Brain microvascular endothelial cell (primary cell): ENCODE data around the gene CAPN11.

Source experiments
- DNase-seq: peaks from one replicate; pipeline ENCODE4 v3.0.0-alpha.2; 2020
- H3K27ac ChIP-seq: fragments of 250-450 bp; sonication (Bioruptor Pico); 2 replicates; pipeline ENCODE4 v1.5.1; 2020; ENCODE audit warnings: mild to moderate bottlenecking, moderate library complexity
- H3K27me3 ChIP-seq: fragments of 250-450 bp; sonication (Bioruptor Pico); replicated peaks from 2 replicates; pipeline ENCODE4 v1.5.1; 2020; ENCODE audit warnings: mild to moderate bottlenecking
- H3K36me3 ChIP-seq: fragments of 250-450 bp; sonication (Bioruptor Pico); replicated peaks from 2 replicates; pipeline ENCODE4 v1.5.1; 2020; ENCODE audit warnings: mild to moderate bottlenecking
- H3K4me3 ChIP-seq: 2 replicates; pipeline ENCODE4 v1.5.1; 2011; ENCODE audit warnings: low read depth, mild to moderate bottlenecking, control low read depth, low read length, moderate library complexity
- CTCF ChIP-seq: IDR thresholded peaks from 2 replicates; pipeline ENCODE4 v1.5.1; 2011; ENCODE audit warnings: low read depth, mild to moderate bottlenecking, moderate library complexity, low read length, control low read depth, inconsistent platforms; ENCODE audit errors: missing control alignments
- in situ Hi-C: cut with HindIII; loops from 2 replicates; pipeline ENCODE4 v1.10.0; 2017; ENCODE audit warnings: low sequenced_read_pairs, low pct_ligation_motif_present

The CAPN11 gene

GRCh38 chr6:44154067-44154466 is 4.6 kb upstream of the CAPN11 start:
- Histone ChIP-seq H3K4me3 (no peak overlapping the region), H3K27ac (no peak overlapping the region), H3K27me3 (no peaks in the 10 kb centered on the region), H3K36me3 (peaks cover 7% of the 10 kb centered on the region)
- no peak for TF ChIP-seq CTCF
- no peak for DNase-seq
- in situ Hi-C loops: no loop called here

GRCh38 chr6:44156494-44157151 is 2.0 kb upstream of the CAPN11 start:
- Histone ChIP-seq H3K27me3 (no peaks in the 10 kb centered on the region), H3K27ac (no peak overlapping the region), H3K4me3 (no peak overlapping the region), H3K36me3 (peaks cover 2% of the 10 kb centered on the region)
- TF ChIP-seq CTCF: no peak
- in situ Hi-C loops: no loop called here
- no peak for DNase-seq

GRCh38 chr6:44157152-44157521 is 1.5 kb upstream of the CAPN11 start:
- TF ChIP-seq CTCF: no peak
- in situ Hi-C loops: no loop called here

GRCh38 chr6:44161997-44162338 is 3.3 kb downstream of the CAPN11 start:
- peak; percentile 59 for DNase-seq
- TF ChIP-seq CTCF: no peak

More at GRCh38 chr6:44157152-44157521, 1.5 kb upstream of the CAPN11 start:
- Histone ChIP-seq H3K27ac (no peak overlapping the region), H3K4me3 (no peak overlapping the region), H3K27me3 (no peaks in the 10 kb centered on the region), H3K36me3 (peaks cover 2% of the 10 kb centered on the region)
- no peak for DNase-seq

GRCh38 chr6:44162876-44163625 is 4.4 kb downstream of the CAPN11 start:
- H3K4me3 ChIP-seq: no peak overlapping the region
- DNase-seq: no peak
- in situ Hi-C loops: no loop called here
- H3K27ac ChIP-seq: no peak overlapping the region
- TF ChIP-seq CTCF: no peak
- H3K36me3 ChIP-seq: no peaks in the 10 kb centered on the region
- peaks cover 2% of the 10 kb centered on the region for H3K27me3 ChIP-seq

More at GRCh38 chr6:44161997-44162338, 3.3 kb downstream of the CAPN11 start:
- H3K27ac ChIP-seq: no peak overlapping the region
- no peak overlapping the region for H3K4me3 ChIP-seq
- H3K36me3 ChIP-seq: no peaks in the 10 kb centered on the region
- in situ Hi-C loops: no loop called here
- peaks cover 2% of the 10 kb centered on the region for H3K27me3 ChIP-seq
